Hepatocyte (in vitro differentiated cells): ENCODE measurements around the gene TRAPPC14. TPM values are rescaled to one million over a fixed set of nuclear protein-coding genes. Genes with fewer than 3 reads are reported as not detected.

Source experiments
- DNase-seq: peaks from one replicate; pipeline ENCODE4 v3.0.0-alpha.2; 2016; ENCODE audit warnings: low spot score
- H2AFZ ChIP-seq: fragments of 200-600 bp; sonication (generic); 2 replicates; pipeline ENCODE4 v1.6.0; 2016; ENCODE audit warnings: antibody characterized with exemption, mild to moderate bottlenecking
- H3K27ac ChIP-seq: fragments of 200-600 bp; sonication (generic); 2 replicates; pipeline ENCODE4 v1.5.1; 2016; ENCODE audit warnings: mild to moderate bottlenecking
- H3K27me3 ChIP-seq: fragments of 200-600 bp; sonication (generic); 2 replicates; pipeline ENCODE4 v1.6.1; 2016
- H3K36me3 ChIP-seq: fragments of 200-600 bp; sonication (generic); replicated peaks from 2 replicates; pipeline ENCODE4 v1.5.1; 2016; ENCODE audit warnings: low read depth; ENCODE audit not compliant: insufficient read depth
- H3K4me1 ChIP-seq: fragments of 200-600 bp; sonication (generic); 2 replicates; pipeline ENCODE4 v1.5.1; 2016; ENCODE audit warnings: mild to moderate bottlenecking, moderate library complexity; ENCODE audit not compliant: insufficient read depth
- H3K4me2 ChIP-seq: fragments of 200-600 bp; sonication (generic); 2 replicates; pipeline ENCODE4 v1.6.0; 2016
- H3K4me3 ChIP-seq: fragments of 200-600 bp; sonication (generic); 2 replicates; pipeline ENCODE4 v1.5.1; 2016; ENCODE audit warnings: mild to moderate bottlenecking
- H3K79me2 ChIP-seq: fragments of 200-600 bp; sonication (generic); 2 replicates; pipeline ENCODE4 v1.6.0; 2017; ENCODE audit warnings: mild to moderate bottlenecking
- H3K9me2 ChIP-seq: fragments of 200-600 bp; sonication (generic); replicated peaks from 2 replicates; pipeline ENCODE4 v1.6.0; 2017; ENCODE audit warnings: mild to moderate bottlenecking; ENCODE audit not compliant: insufficient read depth
- H3K9me3 ChIP-seq: fragments of 200-600 bp; sonication (generic); 2 replicates; pipeline ENCODE4 v1.5.1; 2016; ENCODE audit warnings: low read depth, mild to moderate bottlenecking
- H4K20me1 ChIP-seq: fragments of 200-600 bp; sonication (generic); 2 replicates; pipeline ENCODE4 v1.6.0; 2016; ENCODE audit warnings: mild to moderate bottlenecking; ENCODE audit not compliant: insufficient read depth, poor library complexity, severe bottlenecking
- EZH2 ChIP-seq: fragments of 200-600 bp; sonication (generic); IDR thresholded peaks from 2 replicates; pipeline ENCODE4 v1.6.1; 2016; ENCODE audit warnings: antibody characterized with exemption, mild to moderate bottlenecking, borderline replicate concordance
- EZH2phosphoT487 ChIP-seq: fragments of 200-600 bp; sonication (generic); IDR thresholded peaks from one replicate; pipeline ENCODE4 v1.6.1; 2018; ENCODE audit warnings: antibody characterized with exemption, mild to moderate bottlenecking, low read depth, moderate library complexity; ENCODE audit not compliant: unreplicated experiment, severe bottlenecking
- WGBS: methylation state at CpG from one replicate; pipeline ENCODE4 v1.1.6; 2016; ENCODE audit warnings: low lambda C conversion rate; ENCODE audit errors: missing lambda C conversion rate; 5-methylcytosine and 5-hydroxymethylcytosine counted together
- polyA plus RNA-seq: library from polyadenylated mRNA; unstranded; fragments of >200 nt; fragmentation: Nextera tagmentation; extraction: Ambion mirVana; gene quantifications from 2 replicates; pipeline ENCODE4 v1.2.1, GENCODE V29; 2016
- total RNA-seq: library from RNA; depleted of rRNA; stranded (reverse); fragments of >200 nt; gene quantifications from 2 replicates; pipeline ENCODE4 v1.2.3, GENCODE V29; 2014
- TF ChIP-seq, protein P1 (sequence below): fragments of 200-600 bp; sonication (generic); IDR thresholded peaks from 2 replicates; pipeline ENCODE4 v1.5.1; 2016; ENCODE audit warnings: antibody characterized with exemption, mild to moderate bottlenecking; ENCODE audit not compliant: poor library complexity

TRAPPC14 gene, protein sequence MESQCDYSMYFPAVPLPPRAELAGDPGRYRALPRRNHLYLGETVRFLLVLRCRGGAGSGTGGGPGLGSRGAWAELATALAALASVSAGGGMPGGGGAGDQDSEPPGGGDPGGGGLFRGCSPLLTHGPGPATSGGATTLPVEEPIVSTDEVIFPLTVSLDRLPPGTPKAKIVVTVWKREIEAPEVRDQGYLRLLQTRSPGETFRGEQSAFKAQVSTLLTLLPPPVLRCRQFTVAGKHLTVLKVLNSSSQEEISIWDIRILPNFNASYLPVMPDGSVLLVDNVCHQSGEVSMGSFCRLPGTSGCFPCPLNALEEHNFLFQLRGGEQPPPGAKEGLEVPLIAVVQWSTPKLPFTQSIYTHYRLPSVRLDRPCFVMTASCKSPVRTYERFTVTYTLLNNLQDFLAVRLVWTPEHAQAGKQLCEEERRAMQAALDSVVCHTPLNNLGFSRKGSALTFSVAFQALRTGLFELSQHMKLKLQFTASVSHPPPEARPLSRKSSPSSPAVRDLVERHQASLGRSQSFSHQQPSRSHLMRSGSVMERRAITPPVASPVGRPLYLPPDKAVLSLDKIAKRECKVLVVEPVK
- total RNA-seq (7.7 and 14.7 TPM in 2 replicates), polyA plus RNA-seq (18.5 and 22.3 TPM in 2 replicates)

DNA sequence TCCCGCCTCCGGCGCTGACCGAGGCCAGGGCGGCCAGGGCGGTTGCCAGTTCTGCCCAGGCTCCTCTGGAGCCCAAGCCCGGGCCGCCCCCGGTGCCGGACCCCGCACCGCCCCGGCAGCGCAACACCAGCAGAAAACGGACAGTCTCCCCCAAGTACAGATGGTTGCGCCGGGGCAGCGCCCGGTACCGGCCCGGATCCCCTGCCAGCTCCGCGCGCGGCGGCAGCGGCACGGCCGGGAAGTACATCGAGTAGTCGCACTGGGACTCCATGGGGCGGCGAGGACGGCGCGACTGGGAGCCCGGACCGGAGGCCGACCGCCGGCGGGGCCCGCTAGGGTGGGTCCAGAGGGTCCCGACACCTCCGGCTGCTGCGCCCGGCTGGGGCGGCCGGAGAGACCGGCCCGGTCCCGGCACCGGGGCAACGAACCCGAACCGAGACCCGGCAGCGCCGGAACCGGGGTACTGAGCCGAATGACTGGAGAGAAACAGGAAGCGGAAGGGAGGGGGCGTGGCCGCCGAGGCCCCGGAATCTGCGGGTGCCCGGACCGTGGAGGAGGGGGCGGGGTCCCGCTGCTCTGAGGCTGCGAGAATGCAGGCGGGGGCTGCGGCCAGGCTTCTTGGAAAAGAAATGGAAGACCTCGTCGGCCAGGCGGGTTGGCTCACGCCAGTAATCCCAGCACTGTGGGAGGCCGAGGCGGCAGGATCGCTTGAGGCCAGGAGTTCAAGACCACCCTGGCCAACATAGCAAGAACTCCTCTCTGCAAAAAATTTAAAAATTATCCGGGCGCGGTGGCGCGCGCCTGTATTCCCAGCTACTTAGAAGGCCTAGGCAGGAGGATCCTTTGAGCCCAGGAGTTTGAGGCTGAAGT is at the start of gene TRAPPC14:
TRAPPC14 (minus strand) TSS at position 495 of the 870 bp plus-strand sequence; CDS start at position 271, 224 bp downstream.
- peak within 1 kb of the TSS; percentile 96 for H3K4me3 ChIP-seq
- peaks cover 12% of the 10 kb centered on the region for H3K79me2 ChIP-seq
- 5% methylated on average over 68 of the region's 87 CpGs for WGBS
- H4K20me1 ChIP-seq = no peaks in the 10 kb centered on the region
- peak within 1 kb of the TSS; percentile 82 for H3K27ac ChIP-seq
- TF ChIP-seq, protein P1, sequence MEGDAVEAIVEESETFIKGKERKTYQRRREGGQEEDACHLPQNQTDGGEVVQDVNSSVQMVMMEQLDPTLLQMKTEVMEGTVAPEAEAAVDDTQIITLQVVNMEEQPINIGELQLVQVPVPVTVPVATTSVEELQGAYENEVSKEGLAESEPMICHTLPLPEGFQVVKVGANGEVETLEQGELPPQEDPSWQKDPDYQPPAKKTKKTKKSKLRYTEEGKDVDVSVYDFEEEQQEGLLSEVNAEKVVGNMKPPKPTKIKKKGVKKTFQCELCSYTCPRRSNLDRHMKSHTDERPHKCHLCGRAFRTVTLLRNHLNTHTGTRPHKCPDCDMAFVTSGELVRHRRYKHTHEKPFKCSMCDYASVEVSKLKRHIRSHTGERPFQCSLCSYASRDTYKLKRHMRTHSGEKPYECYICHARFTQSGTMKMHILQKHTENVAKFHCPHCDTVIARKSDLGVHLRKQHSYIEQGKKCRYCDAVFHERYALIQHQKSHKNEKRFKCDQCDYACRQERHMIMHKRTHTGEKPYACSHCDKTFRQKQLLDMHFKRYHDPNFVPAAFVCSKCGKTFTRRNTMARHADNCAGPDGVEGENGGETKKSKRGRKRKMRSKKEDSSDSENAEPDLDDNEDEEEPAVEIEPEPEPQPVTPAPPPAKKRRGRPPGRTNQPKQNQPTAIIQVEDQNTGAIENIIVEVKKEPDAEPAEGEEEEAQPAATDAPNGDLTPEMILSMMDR = no peak
- TF ChIP-seq EZH2 (no peak), EZH2phosphoT487 (no peak)
- H3K36me3 ChIP-seq = no peaks in the 10 kb centered on the region
- no peaks in the 10 kb centered on the region for H3K9me3 ChIP-seq
- H3K9me2 ChIP-seq = no peaks in the 10 kb centered on the region
- H3K4me1 ChIP-seq = peaks cover 11% of the 10 kb centered on the region
- H2AFZ ChIP-seq = peak within 1 kb of the TSS; percentile 80
- peak; percentile 95 for DNase-seq
- peak within 1 kb of the TSS; percentile 100 for H3K4me2 ChIP-seq
- no peaks in the 10 kb centered on the region for H3K27me3 ChIP-seq

DNA sequence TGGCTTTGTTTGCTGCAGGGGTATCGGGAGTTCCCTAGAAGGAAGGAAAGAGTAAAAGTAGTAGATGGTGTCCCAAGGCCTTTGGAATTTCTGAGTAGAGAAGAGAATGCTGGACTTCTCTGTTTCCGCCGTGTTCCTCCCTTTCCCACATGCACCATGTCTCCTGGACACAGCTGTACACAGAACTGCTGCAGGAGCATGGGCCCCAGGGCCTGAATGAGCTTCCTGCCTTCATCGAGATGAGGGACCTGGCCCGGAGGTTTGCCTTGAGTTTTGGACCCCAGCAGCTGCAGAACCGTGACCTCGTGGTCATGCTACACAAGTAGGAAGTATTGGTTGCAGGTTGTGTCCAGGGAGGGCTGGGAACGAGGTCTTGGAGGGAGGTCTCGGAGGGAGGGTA is 45.9 kb upstream of the TRAPPC14 start:
- Histone ChIP-seq H4K20me1 (no peaks in the 10 kb centered on the region), H3K4me1 (no peaks in the 10 kb centered on the region), H2AFZ (no peak overlapping the region), H3K27ac (no peak overlapping the region), H3K27me3 (peaks cover 10% of the 10 kb centered on the region), H3K79me2 (no peaks in the 10 kb centered on the region), H3K9me3 (no peaks in the 10 kb centered on the region), H3K9me2 (no peaks in the 10 kb centered on the region), H3K4me3 (no peak overlapping the region), H3K36me3 (no peaks in the 10 kb centered on the region), H3K4me2 (no peak overlapping the region)
- DNase-seq = no peak
- TF ChIP-seq EZH2 (no peak), EZH2phosphoT487 (no peak)
- TF ChIP-seq, protein P1 = no peak
- WGBS = 89% methylated on average over 9 of the region's 9 CpGs

DNA sequence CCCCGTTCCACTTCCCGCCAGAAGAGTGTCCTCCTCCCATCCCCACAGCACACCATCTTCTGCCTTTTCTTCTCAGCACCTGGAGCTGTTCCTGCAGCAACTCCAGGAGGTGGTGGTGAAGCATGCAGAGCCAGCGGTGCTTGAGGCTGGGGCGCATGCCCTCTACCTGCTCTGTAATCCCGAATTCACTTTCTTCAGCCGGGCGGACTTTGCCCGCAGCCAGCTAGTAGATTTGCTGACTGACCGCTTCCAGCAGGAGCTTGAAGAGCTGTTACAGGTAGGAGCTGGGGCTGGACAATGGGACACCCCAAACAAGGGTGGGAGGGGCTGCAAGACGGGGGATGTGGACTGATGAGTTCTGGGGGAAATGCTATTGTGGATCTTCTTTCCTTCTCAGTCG is 42.2 kb upstream of the TRAPPC14 start:
- DNase-seq = peak; percentile 66
- Histone ChIP-seq H3K9me3 (no peaks in the 10 kb centered on the region), H3K4me1 (no peaks in the 10 kb centered on the region), H3K79me2 (no peaks in the 10 kb centered on the region), H3K4me2 (no peak overlapping the region), H4K20me1 (no peaks in the 10 kb centered on the region), H3K4me3 (no peak overlapping the region), H2AFZ (no peak overlapping the region), H3K27ac (no peak overlapping the region), H3K36me3 (no peaks in the 10 kb centered on the region), H3K9me2 (no peaks in the 10 kb centered on the region), H3K27me3 (peaks cover 10% of the 10 kb centered on the region)
- TF ChIP-seq EZH2 = no peak
- no peak for TF ChIP-seq EZH2phosphoT487
- TF ChIP-seq, protein P1 = no peak
- 57% methylated on average over 10 of the region's 11 CpGs for WGBS
